HG03095 (cell line): ENCODE results near the gene LGR5.
"Not testable (repeated sequence)": the region's sequence is repeated elsewhere in the genome, so short reads cannot be mapped to it uniquely, and the experiment has no call there.

Experiments
- ATAC-seq: cut with Tn5 transposase; IDR thresholded peaks from one replicate; pipeline ENCODE4 v1.9.1; 2021; ENCODE audit warnings: moderate library complexity; ENCODE audit not compliant: unreplicated experiment

The LGR5 gene

GRCh38 chr12:71472441-71472911 is 32.9 kb downstream of the LGR5 start:
- ATAC-seq: no peak

GRCh38 chr12:71474791-71475190 is 35.2 kb downstream of the LGR5 start:
- no peak for ATAC-seq

- no peak for ATAC-seq
These were observed 35.7 kb downstream of the LGR5 start for GRCh38 chr12:71475280-71475679.

GRCh38 chr12:71476513-71476912 is 36.9 kb downstream of the LGR5 start:
- ATAC-seq: no peak

- ATAC-seq: no peak
These were observed 38.0 kb downstream of the LGR5 start for GRCh38 chr12:71477609-71478008.

- ATAC-seq: no peak
These were observed 38.7 kb downstream of the LGR5 start for GRCh38 chr12:71478270-71478669.

- ATAC-seq: no peak
These were observed 44.8 kb downstream of the LGR5 start for GRCh38 chr12:71484272-71484905.

- ATAC-seq: not testable (repeated sequence)
These were observed 51.2 kb downstream of the LGR5 start for GRCh38 chr12:71490844-71491243.

GRCh38 chr12:71492604-71493003 is 53.0 kb downstream of the LGR5 start:
- ATAC-seq: no peak

GRCh38 chr12:71499834-71500233 is 60.2 kb downstream of the LGR5 start:
- ATAC-seq: no peak

GRCh38 chr12:71503579-71504391 is 64.2 kb downstream of the LGR5 start:
- no peak for ATAC-seq

GRCh38 chr12:71504476-71504875 is 64.9 kb downstream of the LGR5 start:
- ATAC-seq: no peak

- ATAC-seq: no peak
These were observed 70.1 kb downstream of the LGR5 start for GRCh38 chr12:71509705-71510104.

- no peak for ATAC-seq
These were observed 77.7 kb downstream of the LGR5 start for GRCh38 chr12:71517145-71517846.

GRCh38 chr12:71521125-71521524 is 81.5 kb downstream of the LGR5 start:
- ATAC-seq: no peak

GRCh38 chr12:71524626-71525025 is 85.0 kb downstream of the LGR5 start:
- no peak for ATAC-seq

GRCh38 chr12:71533703-71534102 is 94.1 kb downstream of the LGR5 start:
- ATAC-seq: no peak

GRCh38 chr12:71536279-71536938 is 96.8 kb downstream of the LGR5 start:
- ATAC-seq: no peak

- no peak for ATAC-seq
These were observed 97.5 kb downstream of the LGR5 start for GRCh38 chr12:71536939-71537622.

- no peak for ATAC-seq
These were observed 99.2 kb downstream of the LGR5 start for GRCh38 chr12:71538807-71539206.

GRCh38 chr12:71541583-71541982 is 102.0 kb downstream of the LGR5 start:
- no peak for ATAC-seq
